ENCODE data around the gene PMAIP1. TPM values are rescaled to one million over a fixed set of nuclear protein-coding genes. Genes with fewer than 3 reads are reported as not detected.
A peak's percentile ranks its signal among the peaks of the same experiment; 100 is the strongest.

The PMAIP1 gene
- total and polyA plus RNA-seq, 5 donors from 2014 or later = 23.3 to 326 (median 69.1) TPM

DNA sequence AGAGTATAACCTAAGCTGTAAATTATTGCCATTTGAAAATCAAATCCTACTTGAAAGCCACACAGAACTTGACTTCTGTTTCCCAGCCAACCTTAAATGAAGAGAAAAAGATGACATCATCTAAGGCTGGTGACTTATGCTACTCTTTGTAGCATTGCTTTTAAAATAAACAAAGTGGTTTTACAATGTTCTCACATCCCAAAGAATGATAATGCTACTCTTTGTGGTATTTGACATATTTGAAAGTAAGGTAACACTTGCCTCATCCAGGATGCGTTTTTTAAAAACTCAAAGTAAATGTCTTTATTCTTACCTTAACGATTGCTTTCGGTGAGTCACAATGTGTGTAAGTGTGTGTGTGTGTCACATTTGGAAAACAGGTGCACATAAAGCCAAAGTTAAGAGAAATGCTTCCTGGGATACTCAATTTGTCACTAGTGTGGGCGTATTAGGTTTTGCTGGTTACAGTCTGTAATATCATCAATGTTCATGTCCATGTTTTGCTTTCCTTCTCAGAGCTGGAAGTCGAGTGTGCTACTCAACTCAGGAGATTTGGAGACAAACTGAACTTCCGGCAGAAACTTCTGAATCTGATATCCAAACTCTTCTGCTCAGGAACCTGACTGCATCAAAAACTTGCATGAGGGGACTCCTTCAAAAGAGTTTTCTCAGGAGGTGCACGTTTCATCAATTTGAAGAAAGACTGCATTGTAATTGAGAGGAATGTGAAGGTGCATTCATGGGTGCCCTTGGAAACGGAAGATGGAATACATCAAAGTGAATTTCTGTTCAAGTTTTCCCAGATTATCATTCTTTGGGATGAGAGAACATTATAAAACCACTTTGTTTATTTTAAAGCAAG, 2.6 kb downstream of the PMAIP1 start:
- Mint-ChIP-seq H3K27me3 (peaks cover 4% of the 10 kb centered on the region), H3K27ac (peak overlapping the region; percentile 83 to 99 (median 86)), H3K9me3 (peaks cover 0 to 2% (median 0%) of the 10 kb centered on the region in 7 donors), H3K36me3 (peaks cover 8% of the 10 kb centered on the region), H3K4me3 (peak overlapping the region; percentile 78 to 99 (median 98)), H3K4me1 (peaks cover 44 to 73% (median 58%) of the 10 kb centered on the region in 4 donors)
- ATAC-seq (ENCODE audit: low read depth in 2 of 2) = no peak
- Histone ChIP-seq H3K9me3 (ENCODE audit: control insufficient read depth in 2 of 2, low read length in 2 of 2) (no peaks in the 10 kb centered on the region), H3K36me3 (ENCODE audit: control insufficient read depth, insufficient read depth, low read length) (no peaks in the 10 kb centered on the region), H3K27ac (ENCODE audit: insufficient read depth, low read length, poor library complexity, severe bottlenecking) (peak overlapping the region; percentile 95), H3K4me3 (ENCODE audit: low read depth, low read length) (peak overlapping the region; percentile 100), H3K27me3 (ENCODE audit: control insufficient read depth, insufficient read depth, low read length) (no peaks in the 10 kb centered on the region), H3K4me1 (ENCODE audit: control insufficient read depth, insufficient read depth, low read length, poor library complexity, severe bottlenecking) (peaks cover 70% of the 10 kb centered on the region)
- peak in 2 of 3 donors; percentile 25 to 50 for DNase-seq

- DNase-seq (no peak), ATAC-seq (ENCODE audit: low read depth in 2 of 2) (no peak)
- H3K27me3 Mint-ChIP-seq = peaks cover 4% of the 10 kb centered on the region
- Histone ChIP-seq H3K4me1 (ENCODE audit: control insufficient read depth, insufficient read depth, low read length, poor library complexity, severe bottlenecking) (peaks cover 74% of the 10 kb centered on the region), H3K4me3 (ENCODE audit: low read depth, low read length) (peak overlapping the region; percentile 100), H3K27me3 (ENCODE audit: control insufficient read depth, insufficient read depth, low read length) (no peaks in the 10 kb centered on the region), H3K27ac (ENCODE audit: insufficient read depth, low read length, poor library complexity, severe bottlenecking) (peak overlapping the region; percentile 95), H3K36me3 (ENCODE audit: control insufficient read depth, insufficient read depth, low read length) (no peaks in the 10 kb centered on the region), H3K9me3 (ENCODE audit: control insufficient read depth in 2 of 2, low read length in 2 of 2) (no peaks in the 10 kb centered on the region)
- H3K27ac Mint-ChIP-seq = peak overlapping the region; percentile 78 to 99 (median 83)
- H3K9me3 Mint-ChIP-seq = peaks cover 0 to 2% (median 0%) of the 10 kb centered on the region in 7 donors
- H3K4me3 Mint-ChIP-seq = peak overlapping the region; percentile 78 to 99 (median 98)
- peaks cover 8% of the 10 kb centered on the region for H3K36me3 Mint-ChIP-seq
- peaks cover 47 to 72% (median 59%) of the 10 kb centered on the region in 4 donors for H3K4me1 Mint-ChIP-seq
These were observed 3.3 kb downstream of the PMAIP1 start for GRCh38 chr18:59902993-59903610.

DNA sequence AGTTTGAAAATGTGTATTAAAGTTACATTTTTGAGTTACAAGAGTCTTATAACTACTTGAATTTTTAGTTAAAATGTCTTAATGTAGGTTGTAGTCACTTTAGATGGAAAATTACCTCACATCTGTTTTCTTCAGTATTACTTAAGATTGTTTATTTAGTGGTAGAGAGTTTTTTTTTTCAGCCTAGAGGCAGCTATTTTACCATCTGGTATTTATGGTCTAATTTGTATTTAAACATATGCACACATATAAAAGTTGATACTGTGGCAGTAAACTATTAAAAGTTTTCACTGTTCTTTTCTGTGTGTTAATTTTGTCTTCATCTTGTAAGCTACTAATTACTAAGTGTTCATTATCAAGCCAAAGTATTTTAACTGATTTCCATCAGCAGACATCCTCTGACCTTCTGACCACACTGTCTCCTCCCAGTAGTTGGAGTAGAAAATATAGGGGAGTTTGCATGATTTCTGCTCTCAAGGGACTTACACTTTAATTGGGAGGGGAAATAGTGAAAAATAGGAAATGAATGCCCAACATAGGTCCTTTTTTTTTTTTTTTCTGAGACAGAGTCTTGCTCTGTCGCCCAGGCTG, 4.3 kb downstream of the PMAIP1 start:
- peaks cover 72% of the 10 kb centered on the region for H3K4me1 ChIP-seq (ENCODE audit: control insufficient read depth, insufficient read depth, low read length, poor library complexity, severe bottlenecking)
- Mint-ChIP-seq H3K4me3 (peak overlapping the region; percentile 62 to 82 (median 70)), H3K4me1 (peaks cover 46 to 75% (median 62%) of the 10 kb centered on the region in 4 donors), H3K27me3 (peaks cover 4% of the 10 kb centered on the region), H3K27ac (peak overlapping the region; percentile 91 to 96 (median 95)), H3K36me3 (peaks cover 8% of the 10 kb centered on the region), H3K9me3 (peaks cover 0 to 2% (median 0%) of the 10 kb centered on the region in 7 donors)
- ATAC-seq (ENCODE audit: low read depth in 2 of 2) (no peak), DNase-seq (no peak)
- H3K36me3 ChIP-seq (ENCODE audit: control insufficient read depth, insufficient read depth, low read length) = no peaks in the 10 kb centered on the region
- H3K27ac ChIP-seq (ENCODE audit: insufficient read depth, low read length, poor library complexity, severe bottlenecking) = peak overlapping the region; percentile 85
- no peaks in the 10 kb centered on the region for H3K9me3 ChIP-seq (ENCODE audit: control insufficient read depth in 2 of 2, low read length in 2 of 2)
- H3K27me3 ChIP-seq (ENCODE audit: control insufficient read depth, insufficient read depth, low read length) = no peaks in the 10 kb centered on the region
- peak overlapping the region; percentile 100 for H3K4me3 ChIP-seq (ENCODE audit: low read depth, low read length)

- H3K36me3 Mint-ChIP-seq = peaks cover 8% of the 10 kb centered on the region
- H3K36me3 ChIP-seq (ENCODE audit: control insufficient read depth, insufficient read depth, low read length) = no peaks in the 10 kb centered on the region
- peaks cover 0 to under 1% (median 0%) of the 10 kb centered on the region in 7 donors for H3K9me3 Mint-ChIP-seq
- no peaks in the 10 kb centered on the region for H3K27me3 Mint-ChIP-seq
- no peaks in the 10 kb centered on the region for H3K9me3 ChIP-seq (ENCODE audit: control insufficient read depth in 2 of 2, low read length in 2 of 2)
- peak overlapping the region in 2 of 4 donors; percentile 33 to 62 for H3K4me3 Mint-ChIP-seq
- peak overlapping the region; percentile 50 to 91 (median 90) for H3K27ac Mint-ChIP-seq
- H3K27me3 ChIP-seq (ENCODE audit: control insufficient read depth, insufficient read depth, low read length) = no peaks in the 10 kb centered on the region
- H3K4me3 ChIP-seq (ENCODE audit: low read depth, low read length) = peak overlapping the region; percentile 42
- peak overlapping the region; percentile 85 for H3K27ac ChIP-seq (ENCODE audit: insufficient read depth, low read length, poor library complexity, severe bottlenecking)
- peaks cover 45 to 73% (median 60%) of the 10 kb centered on the region in 4 donors for H3K4me1 Mint-ChIP-seq
- H3K4me1 ChIP-seq (ENCODE audit: control insufficient read depth, insufficient read depth, low read length, poor library complexity, severe bottlenecking) = peaks cover 74% of the 10 kb centered on the region
- ATAC-seq (ENCODE audit: low read depth in 2 of 2) = no peak
- DNase-seq = no peak
These were observed 5.9 kb downstream of the PMAIP1 start for GRCh38 chr18:59905686-59906091.

DNA sequence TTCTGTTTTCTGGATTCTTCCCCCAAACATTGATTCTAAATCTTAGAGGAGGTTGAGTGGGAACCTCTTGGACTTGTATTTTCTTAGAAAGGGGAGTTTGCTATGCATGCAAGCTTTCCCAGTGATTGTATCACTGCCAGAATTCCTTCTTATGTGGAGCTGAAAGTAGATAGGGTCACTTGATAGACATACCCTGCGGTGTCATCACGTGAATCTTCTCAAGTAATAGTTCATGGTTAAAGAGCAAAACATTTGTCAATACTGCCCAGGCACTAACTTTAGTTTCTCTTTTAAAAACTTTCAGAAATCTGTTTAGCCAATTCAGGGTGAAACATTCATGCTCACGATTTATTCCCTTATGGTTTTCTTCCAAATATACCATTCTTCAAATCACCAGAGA, 6.4 kb downstream of the PMAIP1 start:
- Histone ChIP-seq H3K27me3 (ENCODE audit: control insufficient read depth, insufficient read depth, low read length) (no peaks in the 10 kb centered on the region), H3K4me1 (ENCODE audit: control insufficient read depth, insufficient read depth, low read length, poor library complexity, severe bottlenecking) (peaks cover 70% of the 10 kb centered on the region), H3K9me3 (ENCODE audit: control insufficient read depth in 2 of 2, low read length in 2 of 2) (no peaks in the 10 kb centered on the region), H3K27ac (ENCODE audit: insufficient read depth, low read length, poor library complexity, severe bottlenecking) (peak overlapping the region; percentile 85), H3K36me3 (ENCODE audit: control insufficient read depth, insufficient read depth, low read length) (no peaks in the 10 kb centered on the region), H3K4me3 (ENCODE audit: low read depth, low read length) (peak overlapping the region; percentile 69)
- no peaks in the 10 kb centered on the region for H3K9me3 Mint-ChIP-seq
- H3K4me3 Mint-ChIP-seq = peak overlapping the region; percentile 41 to 69 (median 47)
- peak overlapping the region; percentile 53 to 91 (median 78) for H3K27ac Mint-ChIP-seq
- H3K4me1 Mint-ChIP-seq = peaks cover 41 to 69% (median 58%) of the 10 kb centered on the region in 4 donors
- H3K36me3 Mint-ChIP-seq = peaks cover 8% of the 10 kb centered on the region
- DNase-seq (peak in 1 of 3 donors; percentile 46), ATAC-seq (ENCODE audit: low read depth in 2 of 2) (no peak)
- H3K27me3 Mint-ChIP-seq = no peaks in the 10 kb centered on the region

DNA sequence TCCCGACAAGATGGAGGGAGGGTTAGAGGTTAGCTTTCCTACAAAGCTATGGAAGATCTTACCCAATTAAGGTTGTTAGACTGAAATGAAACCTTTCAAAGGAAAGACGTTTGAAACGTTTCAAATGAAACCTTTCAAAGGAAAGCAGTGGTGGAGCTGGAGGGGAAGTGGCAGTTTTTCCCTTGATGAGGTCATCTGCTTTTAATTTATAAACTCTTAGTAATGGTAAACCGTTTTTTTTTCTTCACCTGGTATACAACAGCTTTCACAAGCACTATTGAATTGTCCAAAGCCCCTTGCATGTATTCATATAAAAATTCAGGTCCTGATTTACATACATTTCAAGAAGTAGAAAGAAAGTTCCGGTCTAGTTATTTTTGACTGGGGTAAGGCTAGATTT, 7.4 kb downstream of the PMAIP1 start:
- no peaks in the 10 kb centered on the region for H3K36me3 ChIP-seq (ENCODE audit: control insufficient read depth, insufficient read depth, low read length)
- H3K4me3 ChIP-seq (ENCODE audit: low read depth, low read length) = peak overlapping the region; percentile 69
- H3K27ac ChIP-seq (ENCODE audit: insufficient read depth, low read length, poor library complexity, severe bottlenecking) = peak overlapping the region; percentile 85
- no peaks in the 10 kb centered on the region for H3K27me3 ChIP-seq (ENCODE audit: control insufficient read depth, insufficient read depth, low read length)
- peaks cover 61% of the 10 kb centered on the region for H3K4me1 ChIP-seq (ENCODE audit: control insufficient read depth, insufficient read depth, low read length, poor library complexity, severe bottlenecking)
- ATAC-seq (ENCODE audit: low read depth in 2 of 2) = no peak
- Mint-ChIP-seq H3K36me3 (peaks cover 8% of the 10 kb centered on the region), H3K27me3 (no peaks in the 10 kb centered on the region), H3K9me3 (no peaks in the 10 kb centered on the region), H3K4me3 (peak overlapping the region in 3 of 4 donors; percentile 41 to 69 (median 52)), H3K4me1 (peaks cover 36 to 64% (median 51%) of the 10 kb centered on the region in 4 donors), H3K27ac (peak overlapping the region; percentile 53 to 91 (median 57))
- no peaks in the 10 kb centered on the region for H3K9me3 ChIP-seq (ENCODE audit: control insufficient read depth in 2 of 2, low read length in 2 of 2)
- DNase-seq = peak in 1 of 3 donors; percentile 37

- Mint-ChIP-seq H3K36me3 (peaks cover 3% of the 10 kb centered on the region), H3K4me3 (peak overlapping the region in 2 of 4 donors; percentile 13 to 52), H3K27me3 (no peaks in the 10 kb centered on the region), H3K9me3 (no peaks in the 10 kb centered on the region), H3K4me1 (peaks cover 31 to 59% (median 46%) of the 10 kb centered on the region in 4 donors), H3K27ac (peak overlapping the region; percentile 29 to 91 (median 57))
- Histone ChIP-seq H3K4me1 (ENCODE audit: control insufficient read depth, insufficient read depth, low read length, poor library complexity, severe bottlenecking) (peaks cover 56% of the 10 kb centered on the region), H3K9me3 (ENCODE audit: control insufficient read depth in 2 of 2, low read length in 2 of 2) (no peaks in the 10 kb centered on the region), H3K27ac (ENCODE audit: insufficient read depth, low read length, poor library complexity, severe bottlenecking) (peak overlapping the region; percentile 85), H3K36me3 (ENCODE audit: control insufficient read depth, insufficient read depth, low read length) (no peaks in the 10 kb centered on the region), H3K27me3 (ENCODE audit: control insufficient read depth, insufficient read depth, low read length) (no peaks in the 10 kb centered on the region), H3K4me3 (ENCODE audit: low read depth, low read length) (peak overlapping the region; percentile 69)
- DNase-seq = no peak
- no peak for ATAC-seq (ENCODE audit: low read depth in 2 of 2)
These were observed 7.9 kb downstream of the PMAIP1 start for GRCh38 chr18:59907660-59908059.

Measured in CD4-positive, CD25-positive, alpha-beta regulatory T cell (primary cell).